Cerebellar nuclear complex (tissue), 1 donor: ENCODE results near the gene PLAAT5.
"Not testable (repeated sequence)": the region's sequence is repeated elsewhere in the genome, so short reads cannot be mapped to it uniquely, and the experiment has no call there.

Source experiments
- DNase-seq, 2 experiments: peaks; one replicate each; lab custom pipeline; 2025; lab: John Stamatoyannopoulos, UW

PLAAT5 gene

DNA sequence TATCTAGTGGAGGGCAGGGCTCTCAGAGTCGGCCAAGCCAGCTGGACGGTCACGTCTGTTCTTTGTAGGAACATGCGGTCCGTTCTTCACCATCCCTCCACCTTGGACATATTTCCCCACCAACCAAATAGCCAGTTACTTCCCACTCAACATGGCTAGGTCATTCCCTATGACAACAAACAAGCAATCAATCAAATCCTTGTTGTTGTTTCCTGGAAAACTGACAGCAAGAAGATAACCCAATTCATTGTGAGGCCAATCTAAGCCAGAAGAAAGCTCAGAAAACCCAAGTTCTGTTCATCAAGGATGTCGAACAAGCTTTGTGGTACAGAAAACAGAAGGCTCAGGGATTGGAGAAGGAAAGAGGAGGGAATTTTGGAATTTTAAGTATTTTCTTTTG lies 10.9 kb downstream of the PLAAT5 start:
- no peak for DNase-seq

DNA sequence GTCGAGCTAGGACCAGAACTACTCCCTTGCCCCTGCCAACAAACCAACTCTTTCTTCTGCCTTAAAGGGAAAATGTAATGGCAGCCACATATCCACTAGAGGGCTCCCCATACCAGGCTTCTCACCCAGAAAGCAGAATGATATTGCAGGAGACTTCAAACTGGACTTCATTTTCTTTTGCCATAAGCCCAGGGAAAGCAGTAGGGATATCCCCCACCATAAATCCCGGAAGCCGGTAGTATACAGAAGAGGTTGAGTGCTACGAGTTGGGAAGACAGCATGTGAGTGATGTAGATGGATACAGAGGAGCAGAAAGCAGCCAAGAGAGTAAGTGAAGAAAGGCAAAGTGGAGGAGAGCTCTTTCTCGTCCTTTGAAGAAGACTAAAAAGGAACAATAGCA lies 12.1 kb downstream of the PLAAT5 start:
- DNase-seq = peak in 1 of 2 experiments; percentile 73

DNA sequence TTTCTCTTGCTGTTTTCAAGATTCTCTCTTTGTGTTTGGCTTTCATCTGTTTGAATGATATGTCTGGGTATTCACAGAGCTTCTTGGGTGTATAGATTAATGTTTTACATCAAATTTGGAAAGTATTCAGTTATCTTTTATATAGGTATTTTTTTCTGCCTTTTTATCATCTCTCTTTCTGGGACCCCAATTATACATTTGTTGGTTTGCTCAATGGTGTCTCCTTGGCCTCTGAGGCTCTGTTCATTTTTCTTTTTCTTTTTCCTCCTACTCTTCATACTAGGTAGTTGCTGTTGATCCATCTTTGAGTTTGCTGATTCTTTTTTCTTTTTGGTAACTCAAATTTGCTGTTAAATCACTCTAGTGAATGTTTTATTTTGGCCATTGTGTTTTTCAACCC lies 14.3 kb downstream of the PLAAT5 start:
- DNase-seq = no peak

DNA sequence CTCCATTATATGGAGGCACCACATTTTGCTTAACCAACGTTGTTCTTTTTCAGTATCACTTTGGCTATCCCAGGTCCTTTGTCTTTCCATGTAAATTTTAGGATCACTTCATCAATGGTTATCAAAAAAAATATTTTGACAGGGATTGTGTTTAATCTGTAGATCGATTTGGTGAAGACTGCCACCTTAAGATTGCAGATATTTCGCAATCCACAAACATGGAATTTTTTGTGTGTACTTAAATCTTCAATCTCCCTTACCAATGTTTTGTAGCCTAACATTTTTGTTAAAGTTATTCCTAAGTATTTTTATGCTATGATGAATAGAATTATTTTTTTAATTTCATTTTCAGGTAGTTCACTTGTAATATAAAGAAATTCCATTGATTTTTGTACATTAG lies 18.6 kb downstream of the PLAAT5 start:
- DNase-seq = no peak

DNA sequence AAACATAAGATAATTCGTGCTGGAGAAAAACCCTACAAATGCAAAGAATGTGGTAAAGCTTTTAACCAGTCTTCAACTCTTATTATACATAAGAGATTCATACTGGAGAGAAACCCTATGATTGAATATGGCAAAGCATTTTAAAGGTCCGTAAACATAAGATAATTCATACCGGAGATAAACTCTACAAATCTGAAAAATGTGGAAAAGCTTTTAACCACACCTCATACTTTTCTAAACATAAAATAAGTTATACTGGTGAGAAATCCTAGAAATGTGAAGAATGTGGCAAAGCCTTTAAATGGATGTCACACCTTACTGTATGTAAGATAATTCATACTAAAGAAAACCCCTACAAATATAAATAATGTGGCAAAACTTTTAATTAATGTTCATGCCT lies 20.7 kb downstream of the PLAAT5 start:
- DNase-seq = no peak

DNA sequence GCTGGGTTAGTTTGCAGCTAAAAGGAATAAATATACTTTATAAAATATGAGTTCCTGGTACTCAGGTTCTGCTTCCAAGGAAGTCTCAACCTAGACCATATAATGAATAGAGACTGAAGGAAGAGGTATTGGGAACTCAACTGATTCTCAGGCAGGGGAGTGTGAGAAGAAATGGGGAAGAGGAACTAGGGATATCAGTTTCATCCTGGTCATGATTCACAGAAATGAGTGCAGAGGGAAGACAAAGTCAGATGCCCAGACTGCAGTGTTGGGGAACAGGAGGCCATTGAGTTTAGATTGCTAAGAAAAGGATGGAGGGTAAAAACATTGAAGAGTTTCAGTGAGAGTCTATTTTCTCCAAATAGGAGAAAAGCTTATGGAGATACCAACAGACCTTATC lies 28.8 kb downstream of the PLAAT5 start:
- no peak for DNase-seq

DNA sequence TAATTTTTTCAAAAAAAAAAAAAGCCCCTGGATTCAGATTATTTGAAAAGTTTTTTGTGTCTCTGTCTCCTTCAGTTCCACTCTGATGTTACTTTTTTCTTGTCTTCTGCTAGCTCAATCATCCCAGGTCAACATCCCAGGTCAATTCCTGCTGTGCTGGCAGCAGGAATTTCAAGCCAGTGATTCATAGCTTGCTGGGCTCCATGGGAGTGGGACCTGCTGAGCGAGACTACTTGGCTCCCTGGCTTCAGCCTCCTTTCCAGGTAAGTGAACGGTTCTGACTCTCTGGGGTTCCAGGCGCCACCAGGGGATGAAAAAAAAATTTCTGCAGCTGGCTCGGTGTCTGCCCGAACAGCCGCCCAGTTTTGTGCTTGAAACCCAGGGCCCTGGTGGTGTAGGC lies 31.4 kb downstream of the PLAAT5 start:
- DNase-seq = no peak

DNA sequence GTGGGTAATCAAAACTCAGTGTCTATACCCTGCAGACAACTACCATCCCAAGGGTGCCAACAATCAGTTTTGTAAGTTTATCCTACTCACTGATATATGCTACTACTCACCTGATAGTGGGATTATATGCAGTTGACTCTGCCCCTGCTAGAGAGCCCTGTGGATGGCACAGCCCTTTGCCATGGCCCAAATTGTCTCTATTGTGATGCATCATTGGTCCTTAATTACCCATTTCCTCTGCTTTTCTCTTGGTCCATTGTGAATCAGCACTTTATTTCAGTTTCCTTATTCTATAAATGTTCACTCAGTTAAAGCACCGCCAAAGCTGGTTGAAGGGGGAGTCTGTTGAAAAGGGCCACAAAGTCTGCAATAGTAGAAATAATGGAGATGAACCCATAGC lies 42.3 kb downstream of the PLAAT5 start:
- no peak for DNase-seq

DNA sequence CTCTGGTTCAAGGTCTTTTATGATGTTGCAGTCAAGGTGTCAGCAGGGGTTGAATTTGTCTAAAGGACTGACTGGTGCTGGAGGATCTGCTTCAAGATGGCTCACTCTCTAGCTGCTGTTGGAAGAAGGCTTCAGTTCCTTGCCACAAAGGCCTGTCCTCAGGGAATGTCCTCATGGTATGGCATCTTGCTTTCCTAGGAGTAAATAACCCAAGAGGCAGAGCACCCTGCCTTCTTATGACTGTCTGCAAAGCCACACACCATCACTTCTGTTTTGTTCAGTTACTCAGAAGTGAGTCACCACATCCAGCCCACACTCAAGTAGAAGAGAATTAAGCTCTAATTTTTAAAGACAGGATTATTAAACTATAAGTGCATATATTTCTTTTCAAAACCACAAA lies 45.2 kb downstream of the PLAAT5 start:
- no peak for DNase-seq

DNA sequence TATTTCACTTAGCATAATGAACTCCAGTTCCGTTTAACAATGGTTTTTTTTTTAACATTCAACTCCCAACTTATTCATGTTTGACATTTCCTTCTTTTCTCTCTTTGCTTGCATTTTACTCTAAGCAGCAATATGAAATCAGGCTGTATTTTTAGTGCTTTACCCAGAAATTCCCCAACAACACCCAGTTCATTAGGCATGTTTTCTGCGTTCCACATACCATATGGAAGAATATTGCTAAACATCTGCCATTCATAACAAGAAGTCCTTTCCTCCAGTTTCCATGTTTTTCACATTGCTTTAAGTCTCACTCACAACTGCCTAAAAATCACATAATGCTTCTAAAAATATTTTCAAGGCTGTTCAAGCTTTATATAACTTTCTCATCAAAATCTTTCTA lies 45.8 kb downstream of the PLAAT5 start:
- no peak for DNase-seq

DNA sequence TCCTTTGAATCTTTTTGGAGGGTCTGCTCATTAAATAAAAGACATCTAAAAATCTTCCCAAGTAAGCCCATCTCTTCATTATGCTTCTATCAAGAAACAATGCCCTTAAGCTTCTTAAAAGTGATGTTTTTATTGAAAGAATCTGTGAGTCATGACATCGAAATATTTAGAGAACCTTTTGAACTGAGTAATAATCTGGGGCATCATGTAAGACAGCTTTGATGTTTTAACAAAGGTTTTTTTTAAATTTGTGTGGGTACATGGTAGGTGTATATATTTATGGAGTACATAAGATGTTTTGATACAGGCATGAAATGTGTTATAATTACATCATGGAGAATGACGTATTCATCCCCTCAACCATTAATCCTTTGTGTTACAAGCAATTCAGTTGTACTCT lies 46.8 kb downstream of the PLAAT5 start:
- DNase-seq = no peak

DNA sequence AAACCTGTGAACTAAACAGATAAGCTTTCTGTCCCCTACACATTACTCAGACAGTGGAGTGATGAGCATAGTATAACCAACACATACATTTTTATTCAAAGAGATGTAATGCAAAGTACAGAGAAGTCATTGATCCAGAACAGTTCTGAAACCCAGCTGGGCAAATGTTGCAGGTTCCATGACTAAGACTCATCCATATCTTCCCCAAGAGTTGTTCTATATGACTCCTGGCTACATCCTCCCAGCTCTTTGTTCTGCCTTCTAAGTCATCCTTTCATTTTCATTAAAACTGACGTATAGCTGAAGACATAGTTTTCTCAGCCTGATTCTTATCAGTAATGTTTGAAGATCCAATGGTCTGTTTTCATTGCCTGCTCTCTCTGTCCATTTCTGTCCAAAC lies 47.3 kb downstream of the PLAAT5 start:
- DNase-seq = no peak

DNA sequence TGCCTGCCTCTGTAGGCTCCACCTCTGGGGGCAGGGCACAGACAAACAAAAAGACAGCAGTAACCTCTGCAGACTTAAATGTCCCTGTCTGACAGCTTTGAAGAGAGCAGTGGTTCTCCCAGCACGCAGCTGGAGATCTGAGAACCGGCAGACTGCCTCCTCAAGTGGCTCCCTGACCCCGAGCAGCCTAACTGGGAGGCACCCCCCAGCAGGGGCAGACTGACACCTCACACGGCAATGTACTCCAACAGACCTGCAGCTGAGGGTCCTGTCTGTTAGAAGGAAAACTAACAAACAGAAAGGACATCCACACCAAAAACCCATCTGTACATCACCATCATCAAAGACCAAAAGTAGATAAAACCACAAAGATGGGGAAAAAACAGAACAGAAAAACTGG lies 55.1 kb downstream of the PLAAT5 start:
- not testable (repeated sequence) for DNase-seq

DNA sequence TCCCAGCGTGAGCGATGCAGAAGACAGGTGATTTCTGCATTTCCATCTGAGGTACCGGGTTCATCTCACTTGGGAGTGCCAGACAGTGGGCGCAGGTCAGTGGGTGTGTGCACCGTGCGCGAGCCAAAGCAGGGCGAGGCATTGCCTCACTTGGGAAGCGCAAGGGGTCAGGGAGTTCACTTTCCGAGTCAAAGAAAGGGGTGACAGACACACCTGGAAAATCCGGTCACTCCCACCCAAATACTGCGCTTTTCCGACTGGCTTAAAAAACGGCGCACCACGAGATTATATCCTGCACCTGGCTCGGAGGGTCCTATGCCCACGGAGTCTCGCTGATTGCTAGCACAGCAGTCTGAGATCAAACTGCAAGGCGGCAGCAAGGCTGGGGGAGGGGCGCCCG lies 55.6 kb downstream of the PLAAT5 start:
- not testable (repeated sequence) for DNase-seq

DNA sequence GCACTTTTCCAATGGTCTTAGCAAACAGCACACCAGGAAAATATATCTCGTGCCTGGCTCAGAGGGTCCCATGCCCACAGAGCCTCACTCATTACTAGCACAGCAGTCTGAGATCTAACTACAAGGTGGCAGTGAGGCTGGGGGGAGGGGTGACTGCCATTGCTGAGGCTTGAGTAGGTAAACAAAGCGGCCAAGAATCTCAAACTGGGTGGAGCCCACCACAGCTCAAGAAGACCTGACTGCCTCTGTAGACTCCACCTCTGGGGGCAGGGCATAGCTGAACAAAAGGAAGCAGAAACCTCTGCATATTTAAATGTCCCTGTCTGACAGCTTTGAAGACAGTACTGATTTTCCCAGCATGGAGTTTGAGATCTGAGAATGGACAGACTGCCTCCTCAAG lies 60.2 kb downstream of the PLAAT5 start:
- DNase-seq = not testable (repeated sequence)

DNA sequence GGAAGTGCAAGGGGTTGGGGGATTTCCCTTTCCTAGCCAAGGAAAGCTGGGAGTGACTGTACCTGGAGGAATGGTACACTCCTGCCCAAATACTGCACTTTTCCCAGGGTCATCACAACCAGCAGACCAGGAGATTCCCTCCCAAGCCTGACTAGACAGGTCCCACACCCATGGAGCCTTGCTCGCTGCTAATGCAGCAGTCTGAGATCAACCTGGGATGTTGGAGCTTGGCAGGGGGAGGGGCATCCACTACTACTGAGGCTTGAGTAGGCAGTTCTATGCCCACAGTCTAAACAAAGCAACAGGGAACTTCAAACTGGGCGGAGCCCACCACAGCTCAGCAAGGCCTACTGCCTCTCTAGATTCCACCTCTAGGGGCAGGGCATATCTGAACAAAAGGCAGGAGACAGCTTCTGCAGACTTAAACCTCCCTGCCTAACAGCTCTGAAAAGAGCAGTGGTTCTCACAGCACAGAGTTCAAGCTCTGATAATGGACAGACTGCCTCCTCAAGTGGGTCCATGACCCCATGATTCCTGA lies 62.9 kb downstream of the PLAAT5 start:
- no peak for DNase-seq

DNA sequence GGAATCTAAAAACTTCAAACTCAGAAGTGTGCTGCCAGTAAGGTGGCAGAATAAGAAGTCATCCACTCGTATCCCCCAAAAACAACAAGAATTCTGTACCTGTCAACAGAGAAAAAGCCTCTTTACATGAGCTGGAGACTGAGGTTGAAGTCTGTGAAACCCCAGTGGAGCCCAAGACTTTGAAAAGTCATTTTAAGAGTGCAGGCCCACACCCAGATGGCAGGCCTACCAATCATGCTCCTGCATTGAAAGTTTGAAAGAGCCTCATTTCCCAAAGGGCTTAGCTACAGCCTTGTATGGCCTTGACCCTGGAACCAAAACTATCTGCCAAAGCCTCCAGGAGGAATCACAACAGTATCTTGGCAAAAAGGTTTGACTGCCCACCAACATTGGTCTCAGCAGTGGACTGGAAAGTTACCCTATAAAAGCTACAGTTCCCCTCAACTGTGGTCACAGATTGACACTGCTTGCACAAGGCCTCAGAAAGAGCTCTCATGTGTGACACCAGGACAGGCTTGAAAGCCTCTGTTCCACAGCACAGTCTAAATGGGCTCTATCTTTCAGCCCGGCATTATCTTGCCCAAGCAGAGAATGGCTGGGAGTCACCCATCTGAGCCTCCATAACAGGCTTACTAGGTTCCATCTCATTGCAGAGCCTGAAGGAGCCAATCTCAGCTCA lies 73.7 kb downstream of the PLAAT5 start:
- DNase-seq = no peak
